Activated T-helper 17 cell treated with anti-CD3 and anti-CD28 coated beads, Interleukin-2, amount 50 U/mL, for 72 hours (primary cell): ENCODE results near the gene ABI3BP. TPM values are rescaled to one million over a fixed set of nuclear protein-coding genes. Genes with fewer than 3 reads are reported as not detected.

Experiments used
- ATAC-seq: fragments of 150-1000 bp; cut with Tn5 transposase; replicated peaks from 2 replicates; pipeline ENCODE4 v1.10.0; 2021; ENCODE audit warnings: mild to moderate bottlenecking, moderate library complexity
- H3K27ac Mint-ChIP-seq: one replicate; pipeline ENCODE4 v1.8.0; 2022; ENCODE audit warnings: mixed read lengths
- H3K27me3 Mint-ChIP-seq: one replicate; pipeline ENCODE4 v1.8.0; 2022; ENCODE audit warnings: mixed read lengths
- H3K36me3 Mint-ChIP-seq: one replicate; pipeline ENCODE4 v1.8.0; 2022; ENCODE audit warnings: low read depth, mild to moderate bottlenecking, mixed read lengths
- H3K4me1 Mint-ChIP-seq: one replicate; pipeline ENCODE4 v1.8.0; 2022; ENCODE audit warnings: mixed read lengths
- H3K4me3 Mint-ChIP-seq: one replicate; pipeline ENCODE4 v1.8.0; 2022; ENCODE audit warnings: mild to moderate bottlenecking, mixed read lengths
- H3K9me3 Mint-ChIP-seq: one replicate; pipeline ENCODE4 v1.8.0; 2022; ENCODE audit warnings: mixed read lengths
- total RNA-seq, 2 donors: library from RNA; stranded (reverse); gene quantifications; one replicate each; pipeline ENCODE4 v1.2.3, GENCODE V29; 2022

ABI3BP gene
- total RNA-seq, 2 donors from 2014 or later = 0.32 TPM; not detected in 1

DNA sequence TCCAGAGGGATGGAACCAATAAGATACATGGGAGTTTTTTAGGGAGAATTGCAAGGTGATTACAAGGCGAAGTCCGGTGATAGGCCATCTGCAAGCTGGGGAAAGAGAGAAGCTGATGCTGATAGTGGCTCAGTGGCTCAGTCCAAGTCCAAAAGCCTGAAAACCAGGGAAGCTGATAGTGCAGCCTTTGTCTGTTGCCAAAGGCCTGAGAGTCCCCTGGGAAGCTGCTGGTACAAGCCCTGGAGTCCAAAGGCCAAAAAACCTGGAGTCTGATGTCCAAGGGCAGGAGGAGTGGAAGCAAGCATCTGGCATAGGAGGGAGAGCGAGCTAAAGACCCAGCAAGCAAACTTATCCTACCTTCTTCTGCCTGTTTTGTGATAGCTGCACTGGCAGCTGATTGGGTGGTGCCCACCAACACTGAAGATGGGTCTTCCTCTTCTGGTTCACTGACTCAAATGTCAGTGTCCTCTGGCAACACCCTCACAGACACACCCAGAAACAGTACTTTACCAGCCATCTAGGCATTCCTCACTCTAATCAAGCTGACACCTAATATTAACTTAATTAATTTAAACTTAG lies 267.2 kb downstream of the ABI3BP start:
- Mint-ChIP-seq H3K9me3 (no peaks in the 10 kb centered on the region), H3K27ac (peak overlapping the region; percentile 36), H3K4me1 (peaks cover 16% of the 10 kb centered on the region), H3K4me3 (no peak overlapping the region), H3K36me3 (peaks cover 97% of the 10 kb centered on the region), H3K27me3 (no peaks in the 10 kb centered on the region)
- no peak for ATAC-seq

DNA sequence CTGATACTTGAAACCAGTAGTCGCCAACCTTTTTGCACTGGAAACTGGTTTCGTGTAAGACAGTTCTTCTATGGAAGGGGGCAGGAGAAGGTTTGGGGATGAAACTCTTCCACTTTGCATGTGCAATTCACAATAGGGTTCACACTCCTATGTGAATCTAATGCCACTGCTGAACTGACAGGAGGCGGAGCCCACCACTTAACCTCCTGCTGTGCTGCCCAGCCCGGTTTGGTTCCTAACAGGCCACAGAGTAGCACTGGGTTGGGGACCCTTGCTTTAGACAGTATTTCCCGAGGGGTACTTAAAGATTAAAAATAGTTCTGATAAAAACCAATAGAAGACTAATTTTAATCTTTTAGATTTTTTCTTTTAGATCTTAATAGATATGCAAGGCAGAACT lies 272.8 kb downstream of the ABI3BP start:
- H3K4me1 Mint-ChIP-seq = peaks cover 20% of the 10 kb centered on the region
- no peaks in the 10 kb centered on the region for H3K9me3 Mint-ChIP-seq
- peaks cover 100% of the 10 kb centered on the region for H3K36me3 Mint-ChIP-seq
- no peak overlapping the region for H3K27ac Mint-ChIP-seq
- no peaks in the 10 kb centered on the region for H3K27me3 Mint-ChIP-seq
- no peak overlapping the region for H3K4me3 Mint-ChIP-seq
- no peak for ATAC-seq

GRCh38 chr3:100719136-100719535 lies 274.1 kb downstream of the ABI3BP start:
- no peak overlapping the region for H3K27ac Mint-ChIP-seq
- H3K27me3 Mint-ChIP-seq = no peaks in the 10 kb centered on the region
- H3K9me3 Mint-ChIP-seq = no peaks in the 10 kb centered on the region
- ATAC-seq = no peak
- H3K4me3 Mint-ChIP-seq = no peak overlapping the region
- H3K36me3 Mint-ChIP-seq = peaks cover 100% of the 10 kb centered on the region
- H3K4me1 Mint-ChIP-seq = peaks cover 28% of the 10 kb centered on the region

GRCh38 chr3:100717637-100718487 lies 275.4 kb downstream of the ABI3BP start:
- H3K27me3 Mint-ChIP-seq = no peaks in the 10 kb centered on the region
- H3K27ac Mint-ChIP-seq = no peak overlapping the region
- H3K4me1 Mint-ChIP-seq = peaks cover 31% of the 10 kb centered on the region
- ATAC-seq = no peak
- H3K4me3 Mint-ChIP-seq = no peak overlapping the region
- H3K9me3 Mint-ChIP-seq = no peaks in the 10 kb centered on the region
- peaks cover 100% of the 10 kb centered on the region for H3K36me3 Mint-ChIP-seq

DNA sequence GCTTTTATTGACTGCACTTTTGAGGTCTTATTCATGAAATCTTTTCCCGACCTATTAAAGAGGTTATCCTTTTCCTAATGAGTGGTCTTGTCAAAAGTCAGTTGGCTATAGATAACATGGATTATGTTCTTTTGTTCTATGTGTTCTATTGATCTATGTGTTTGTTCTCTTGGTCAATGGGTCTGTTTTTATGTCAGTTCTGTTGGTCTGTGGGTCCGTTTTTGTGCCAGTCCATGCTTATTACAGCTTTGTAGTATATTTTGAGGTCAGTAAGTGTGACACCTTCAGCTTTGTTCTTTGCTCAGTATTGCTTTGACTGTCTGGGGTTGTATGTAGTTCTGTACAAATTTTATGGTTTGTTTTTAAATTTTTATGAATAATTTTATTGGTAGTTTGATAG lies 276.2 kb downstream of the ABI3BP start:
- no peak for ATAC-seq
- no peak overlapping the region for H3K27ac Mint-ChIP-seq
- peaks cover 100% of the 10 kb centered on the region for H3K36me3 Mint-ChIP-seq
- no peaks in the 10 kb centered on the region for H3K9me3 Mint-ChIP-seq
- H3K27me3 Mint-ChIP-seq = no peaks in the 10 kb centered on the region
- peak overlapping the region; percentile 36 for H3K4me3 Mint-ChIP-seq
- H3K4me1 Mint-ChIP-seq = peaks cover 39% of the 10 kb centered on the region

DNA sequence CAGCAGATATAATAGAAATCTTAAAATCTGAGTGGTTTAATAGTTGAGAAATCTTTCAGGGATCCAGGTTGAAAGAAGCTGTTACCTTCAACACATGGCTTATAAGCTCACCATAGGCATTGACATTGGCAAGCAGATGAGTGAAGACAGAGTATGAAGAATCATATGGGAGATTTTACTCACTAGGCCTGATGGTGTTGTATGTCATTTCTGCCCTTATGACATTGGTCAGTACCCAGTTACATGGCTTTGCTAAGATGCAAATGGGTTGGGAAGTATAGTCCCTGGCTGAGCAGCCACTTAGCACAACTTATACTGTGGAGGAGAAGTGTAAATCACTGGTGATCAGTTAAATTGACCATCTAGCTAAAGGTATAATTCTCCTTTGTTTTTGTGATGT lies 278.0 kb downstream of the ABI3BP start:
- Mint-ChIP-seq H3K4me3 (no peak overlapping the region), H3K36me3 (peaks cover 100% of the 10 kb centered on the region), H3K27me3 (no peaks in the 10 kb centered on the region), H3K9me3 (no peaks in the 10 kb centered on the region), H3K27ac (no peak overlapping the region), H3K4me1 (peaks cover 53% of the 10 kb centered on the region)
- peak; percentile 17 for ATAC-seq

- Mint-ChIP-seq H3K27me3 (no peaks in the 10 kb centered on the region), H3K36me3 (peaks cover 63% of the 10 kb centered on the region), H3K27ac (peak overlapping the region; percentile 94), H3K4me3 (peak overlapping the region; percentile 88), H3K4me1 (peaks cover 42% of the 10 kb centered on the region), H3K9me3 (peaks cover 5% of the 10 kb centered on the region)
- peak; percentile 71 for ATAC-seq
Observed at GRCh38 chr3:100710261-100710968, 282.8 kb downstream of the ABI3BP start.

DNA sequence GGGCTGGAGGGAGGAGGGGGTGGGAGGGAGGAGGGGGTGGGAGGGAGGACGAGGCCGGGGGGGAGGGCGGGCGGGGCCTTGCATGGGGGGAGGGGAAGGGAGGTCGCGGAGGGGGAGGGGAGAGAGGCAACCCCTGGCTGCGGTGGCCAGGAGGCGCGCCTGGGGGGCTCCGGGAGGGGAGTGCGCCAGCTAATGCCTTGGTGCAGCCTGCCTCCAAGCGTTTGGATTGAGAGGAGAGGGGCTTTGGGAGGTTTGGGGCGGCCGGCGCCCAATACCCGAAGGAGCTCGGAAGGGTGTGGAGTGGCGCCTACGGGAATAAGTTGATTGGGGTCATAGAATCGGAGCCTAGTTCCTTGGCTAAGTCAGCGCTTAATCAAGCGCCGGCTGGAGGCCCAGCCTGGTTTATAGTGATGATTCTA lies 283.4 kb downstream of the ABI3BP start:
- H3K27me3 Mint-ChIP-seq = no peaks in the 10 kb centered on the region
- peak overlapping the region; percentile 94 for H3K27ac Mint-ChIP-seq
- peaks cover 58% of the 10 kb centered on the region for H3K36me3 Mint-ChIP-seq
- peaks cover 5% of the 10 kb centered on the region for H3K9me3 Mint-ChIP-seq
- peaks cover 36% of the 10 kb centered on the region for H3K4me1 Mint-ChIP-seq
- no peak for ATAC-seq
- H3K4me3 Mint-ChIP-seq = peak overlapping the region; percentile 88

- H3K4me1 Mint-ChIP-seq = peaks cover 35% of the 10 kb centered on the region
- peaks cover 5% of the 10 kb centered on the region for H3K9me3 Mint-ChIP-seq
- peak; percentile 91 for ATAC-seq
- H3K4me3 Mint-ChIP-seq = peak within 1 kb of the TSS; percentile 88
- no peaks in the 10 kb centered on the region for H3K27me3 Mint-ChIP-seq
- H3K36me3 Mint-ChIP-seq = peaks cover 51% of the 10 kb centered on the region
- peak within 1 kb of the TSS; percentile 94 for H3K27ac Mint-ChIP-seq
Observed at GRCh38 chr3:100708989-100709841, 284.0 kb downstream of the ABI3BP start, which contains the start of gene TFG. Gene TFG, plus strand, starts transcription at chr3:100709494. Its CDS starts 4,192 bp downstream, at chr3:100713686.

GRCh38 chr3:100708644-100708988 lies 284.6 kb downstream of the ABI3BP start:
- H3K27me3 Mint-ChIP-seq = peaks cover under 1% of the 10 kb centered on the region
- peaks cover 35% of the 10 kb centered on the region for H3K4me1 Mint-ChIP-seq

DNA sequence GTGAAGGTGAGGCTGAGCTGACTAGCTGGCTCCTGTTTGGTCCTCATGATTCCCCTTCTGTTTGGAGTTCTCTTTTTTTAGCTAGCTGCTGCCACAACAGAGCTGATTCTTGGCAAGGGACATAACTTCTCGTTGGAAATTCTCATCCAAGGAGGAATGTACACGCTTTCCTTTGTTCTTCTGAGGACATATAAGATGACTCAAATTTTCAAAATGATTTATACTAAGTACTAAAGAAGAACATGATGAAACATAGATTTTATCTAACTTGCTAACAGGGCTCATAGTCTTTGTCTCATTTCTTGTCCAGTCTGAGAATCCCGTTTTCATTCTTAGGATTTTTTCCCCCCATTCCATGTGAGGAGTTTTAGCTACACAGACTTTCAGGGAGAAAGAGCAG lies 286.9 kb downstream of the ABI3BP start:
- Mint-ChIP-seq H3K27ac (no peak overlapping the region), H3K4me1 (peaks cover 18% of the 10 kb centered on the region), H3K36me3 (peaks cover 23% of the 10 kb centered on the region), H3K9me3 (peaks cover 5% of the 10 kb centered on the region), H3K27me3 (peaks cover 8% of the 10 kb centered on the region), H3K4me3 (no peak overlapping the region)
- ATAC-seq = no peak

More at GRCh38 chr3:100708644-100708988, 284.6 kb downstream of the ABI3BP start:
- peaks cover 45% of the 10 kb centered on the region for H3K36me3 Mint-ChIP-seq
- H3K4me3 Mint-ChIP-seq = peak overlapping the region; percentile 88
- peak overlapping the region; percentile 94 for H3K27ac Mint-ChIP-seq
- peaks cover 5% of the 10 kb centered on the region for H3K9me3 Mint-ChIP-seq
- no peak for ATAC-seq

DNA sequence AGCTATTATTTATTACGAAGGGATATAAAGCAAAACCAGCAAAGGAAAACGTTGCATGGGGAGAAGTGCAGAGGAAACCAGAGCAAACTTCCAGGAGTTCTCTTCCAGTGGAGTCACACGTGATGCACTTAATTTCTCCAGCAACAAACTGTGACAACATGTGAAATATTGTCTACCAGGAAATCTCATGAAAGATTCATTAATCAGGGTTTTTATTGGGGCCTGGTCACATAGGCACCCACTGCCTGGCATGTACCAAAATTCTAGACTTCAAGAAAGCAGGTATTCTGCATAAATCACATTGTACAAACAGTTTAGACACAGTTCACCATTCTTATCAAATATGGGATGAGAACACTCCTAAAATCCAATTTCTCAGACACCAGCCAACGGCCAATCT lies 289.4 kb downstream of the ABI3BP start:
- peaks cover 8% of the 10 kb centered on the region for H3K4me1 Mint-ChIP-seq
- ATAC-seq = no peak
- peaks cover 12% of the 10 kb centered on the region for H3K27me3 Mint-ChIP-seq
- H3K4me3 Mint-ChIP-seq = no peak overlapping the region
- no peak overlapping the region for H3K27ac Mint-ChIP-seq
- peaks cover 5% of the 10 kb centered on the region for H3K9me3 Mint-ChIP-seq
- H3K36me3 Mint-ChIP-seq = peaks cover 2% of the 10 kb centered on the region

DNA sequence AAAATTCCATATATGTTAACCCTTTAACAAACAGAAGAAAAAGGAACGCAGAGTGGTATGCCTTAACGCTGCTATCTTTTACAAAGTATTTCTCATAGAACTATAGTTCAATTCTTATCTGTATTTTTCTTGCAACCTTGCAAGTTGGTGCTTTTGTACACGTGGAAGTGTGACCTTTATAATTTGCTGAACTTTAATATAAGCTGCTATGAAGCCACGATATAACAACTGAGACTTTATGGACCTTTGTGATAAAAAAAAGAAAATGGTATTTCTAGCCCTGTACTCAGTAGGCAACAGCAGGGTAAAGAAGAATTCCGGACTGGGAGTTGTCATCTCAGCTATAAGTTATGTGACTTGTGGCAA lies 290.3 kb downstream of the ABI3BP start:
- no peak overlapping the region for H3K4me3 Mint-ChIP-seq
- H3K4me1 Mint-ChIP-seq = no peaks in the 10 kb centered on the region
- no peak for ATAC-seq

More for the DNA sequence above, 290.3 kb downstream of the ABI3BP start:
- Mint-ChIP-seq H3K36me3 (no peaks in the 10 kb centered on the region), H3K9me3 (no peaks in the 10 kb centered on the region), H3K27ac (no peak overlapping the region), H3K27me3 (peaks cover 15% of the 10 kb centered on the region)
